HepG2 (cell line): ENCODE data around the gene WDR37. TPM values are rescaled to one million over a fixed set of nuclear protein-coding genes. Genes with fewer than 3 reads are reported as not detected.

Experiments used
- ATAC-seq: fragments of 200-7000 bp; cut with Tn5 transposase; 3 replicates; pipeline ENCODE4 v1.9.1; 2020; ENCODE audit warnings: mild to moderate bottlenecking, moderate library complexity
- BruUV-seq: library from RNA; stranded (reverse); fragments of 400-500 nt; replicated peaks from 2 replicates; lab custom pipeline; 2021; lab: Mats Ljungman, UMichigan
- CTCF ChIA-PET: fragments of 300-600 bp; formaldehyde crosslinking; extraction: SDS; loops from one replicate; lab custom pipeline; 2021; ENCODE audit warnings: low total read pairs, inconsistent platforms, low intra/inter-chr PET ratio; lab: Yijun Ruan, JAX
- POLR2A ChIA-PET: fragments of 350-600 bp; sonication (Branson Sonifier 250); formaldehyde crosslinking; loops from one replicate; lab custom pipeline; 2020; ENCODE audit warnings: antibody characterized with exemption, inconsistent platforms; lab: Yijun Ruan, JAX
- DNase-seq: peaks from one replicate; pipeline ENCODE4 v3.0.0-alpha.2; 2015; ENCODE audit warnings: low spot score
- FAIRE-seq: peaks from 3 replicates; lab custom pipeline; 2011; peaks lifted over from hg19 to GRCh38; lab: Jason Lieb, UNC
- H2AFZ ChIP-seq: one replicate; pipeline ENCODE4 v1.6.1; 2011; ENCODE audit warnings: low read length, inconsistent platforms
- H3K27ac ChIP-seq: fragments of 300-600 bp; 3 replicates; pipeline ENCODE4 v1.8.0; 2011; ENCODE audit warnings: mixed run types, mild to moderate bottlenecking, mixed read lengths, low read length, inconsistent platforms; ENCODE audit not compliant: insufficient read depth; ENCODE audit errors: extremely low read length
- H3K27me3 ChIP-seq, 2 experiments: fragments of 200-600 bp in 1 of 2; 2 replicates in 1 of 2; 3 replicates in 1 of 2; pipeline versions ENCODE4 v1.6.0 to v1.8.0; 2011; ENCODE audit warnings: low read length in 2 of 2, mild to moderate bottlenecking in 2 of 2, moderate library complexity in 2 of 2, inconsistent platforms in 1 of 2; ENCODE audit not compliant: insufficient read depth in 2 of 2, control insufficient read depth in 1 of 2
- H3K36me3 ChIP-seq, 2 experiments: fragments of 200-600 bp in 1 of 2; replicated peaks in 1 of 2; 2 replicates in 1 of 2; 3 replicates in 1 of 2; pipeline versions ENCODE4 v1.5.1 to v1.8.0; 2011; ENCODE audit warnings: low read length in 2 of 2, inconsistent platforms in 1 of 2; ENCODE audit not compliant: insufficient read depth in 2 of 2, control insufficient read depth in 1 of 2
- H3K4me1 ChIP-seq: 2 replicates; pipeline ENCODE4 v1.5.1; 2012; ENCODE audit warnings: low read length, inconsistent platforms; ENCODE audit not compliant: insufficient read depth
- H3K4me2 ChIP-seq: 2 replicates; pipeline ENCODE4 v1.6.0; 2011; ENCODE audit warnings: low read depth, low read length, inconsistent platforms
- H3K4me3 ChIP-seq, 3 experiments: fragments of 200-600 bp in 1 of 3; sonication (generic), shearing (Covaris generic) in 1 of 3; replicated peaks in 1 of 3; 2 replicates each; pipeline ENCODE4 v1.5.1; 2011 to 2016; ENCODE audit warnings: low read length in 3 of 3, inconsistent platforms in 2 of 3, low read depth in 2 of 3, mild to moderate bottlenecking in 2 of 3, control low read depth in 1 of 3, mixed read lengths in 1 of 3; ENCODE audit not compliant: insufficient read depth in 1 of 3
- H3K79me2 ChIP-seq: one replicate; pipeline ENCODE4 v1.6.1; 2011; ENCODE audit warnings: low read length, inconsistent platforms; ENCODE audit not compliant: insufficient read depth
- H3K9ac ChIP-seq: 2 replicates; pipeline ENCODE4 v1.6.0; 2011; ENCODE audit warnings: mild to moderate bottlenecking, low read depth, low read length, inconsistent platforms; ENCODE audit not compliant: insufficient read depth
- H3K9me3 ChIP-seq: 2 replicates; pipeline ENCODE4 v1.5.1; 2012; ENCODE audit warnings: mild to moderate bottlenecking, low read length
- H4K20me1 ChIP-seq: 2 replicates; pipeline ENCODE4 v1.6.0; 2011; ENCODE audit warnings: inconsistent platforms, mild to moderate bottlenecking, low read length, moderate library complexity; ENCODE audit not compliant: insufficient read depth
- AGO2 ChIP-seq: fragments of 200-400 bp; formaldehyde crosslinking; optimal IDR thresholded peaks from 2 replicates; pipeline ENCODE3; 2017; ENCODE audit warnings: mild to moderate bottlenecking, low read depth, low read length, moderate library complexity
- BORCS8-MEF2B ChIP-seq: sonication (generic); formaldehyde crosslinking; IDR thresholded peaks from 2 replicates; pipeline ENCODE4 v1.8.0; 2022; ENCODE audit warnings: mild to moderate bottlenecking, missing genetic modification reagents
- RORA ChIP-seq: sonication (generic); formaldehyde crosslinking; IDR thresholded peaks from 2 replicates; pipeline ENCODE4 v1.5.0; 2020; ENCODE audit warnings: mild to moderate bottlenecking, missing genetic modification reagents, moderate library complexity
- WGBS: methylation state at CpG from one replicate; pipeline ENCODE4 v1.1.6; 2017; ENCODE audit warnings: low lambda C conversion rate; 5-methylcytosine and 5-hydroxymethylcytosine counted together
- in situ Hi-C: cut with HindIII; loops from 2 replicates; pipeline ENCODE4 v1.10.0; 2017; ENCODE audit warnings: low pct_unique_long_range_greater_than_20kb; ENCODE audit not compliant: extremely low pct_ligation_motif_present
- intact Hi-C: fragments of 100-400 bp; cut with micrococcal nuclease; formaldehyde crosslinking; loops from one replicate; pipeline ENCODE4 v1.10.0; 2022; ENCODE audit not compliant: unreplicated experiment
- polyA plus RNA-seq, 8 experiments: library from polyadenylated mRNA; depleted of rRNA in 3 of 8; stranded (reverse) in 7 of 8; unstranded in 1 of 8; fragments of >200 nt; fragmentation: Illumina TruSeq in 4 of 8; extraction: Trizol in 4 of 8; gene quantifications; 2 replicates each; pipeline versions ENCODE4 v1.2.1 to v1.2.3, GENCODE V29; 2011 to 2016; ENCODE audit warnings: low read depth in 4 of 8, missing spikeins in 1 of 8, mixed read lengths in 1 of 8; ENCODE audit not compliant: insufficient read depth in 1 of 8
- total RNA-seq, 5 experiments: library from RNA; depleted of rRNA; stranded (reverse); fragments of >200 nt; fragmentation: Illumina TruSeq; extraction: Trizol; gene quantifications; 2 replicates each; pipeline ENCODE4 v1.2.3, GENCODE V29; 2016; ENCODE audit warnings: low read depth in 1 of 5
- TF ChIP-seq, protein P1 (sequence below): IDR thresholded peaks from 2 replicates; pipeline ENCODE4 v1.6.1; 2016; ENCODE audit warnings: low read depth
- TF ChIP-seq, protein P2 (sequence below): sonication (generic); formaldehyde crosslinking; IDR thresholded peaks from 2 replicates; pipeline ENCODE4 v1.5.0; 2020; ENCODE audit warnings: mild to moderate bottlenecking, missing genetic modification reagents

Gene WDR37
- total and polyA plus RNA-seq, 2 of the 13 experiments (the other 11 are each of a cell fraction or from before 2014, with no cell fraction given) = 5.9 to 7.5 TPM

- TF ChIP-seq, protein P1, sequence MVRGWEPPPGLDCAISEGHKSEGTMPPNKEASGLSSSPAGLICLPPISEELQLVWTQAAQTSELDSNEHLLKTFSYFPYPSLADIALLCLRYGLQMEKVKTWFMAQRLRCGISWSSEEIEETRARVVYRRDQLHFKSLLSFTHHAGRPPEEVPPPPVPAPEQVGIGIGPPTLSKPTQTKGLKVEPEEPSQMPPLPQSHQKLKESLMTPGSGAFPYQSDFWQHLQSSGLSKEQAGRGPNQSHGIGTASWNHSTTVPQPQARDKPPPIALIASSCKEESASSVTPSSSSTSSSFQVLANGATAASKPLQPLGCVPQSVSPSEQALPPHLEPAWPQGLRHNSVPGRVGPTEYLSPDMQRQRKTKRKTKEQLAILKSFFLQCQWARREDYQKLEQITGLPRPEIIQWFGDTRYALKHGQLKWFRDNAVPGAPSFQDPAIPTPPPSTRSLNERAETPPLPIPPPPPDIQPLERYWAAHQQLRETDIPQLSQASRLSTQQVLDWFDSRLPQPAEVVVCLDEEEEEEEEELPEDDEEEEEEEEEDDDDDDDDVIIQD (CRISPR knock-in tag) = no peak
- TF ChIP-seq, protein P2, sequence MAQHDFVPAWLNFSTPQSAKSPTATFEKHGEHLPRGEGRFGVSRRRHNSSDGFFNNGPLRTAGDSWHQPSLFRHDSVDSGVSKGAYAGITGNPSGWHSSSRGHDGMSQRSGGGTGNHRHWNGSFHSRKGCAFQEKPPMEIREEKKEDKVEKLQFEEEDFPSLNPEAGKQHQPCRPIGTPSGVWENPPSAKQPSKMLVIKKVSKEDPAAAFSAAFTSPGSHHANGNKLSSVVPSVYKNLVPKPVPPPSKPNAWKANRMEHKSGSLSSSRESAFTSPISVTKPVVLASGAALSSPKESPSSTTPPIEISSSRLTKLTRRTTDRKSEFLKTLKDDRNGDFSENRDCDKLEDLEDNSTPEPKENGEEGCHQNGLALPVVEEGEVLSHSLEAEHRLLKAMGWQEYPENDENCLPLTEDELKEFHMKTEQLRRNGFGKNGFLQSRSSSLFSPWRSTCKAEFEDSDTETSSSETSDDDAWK (CRISPR knock-in tag) = no peak
- TF ChIP-seq BORCS8-MEF2B = no peak
Observed at GRCh38 chr10:1130995-1131790, 75.0 kb downstream of the WDR37 start (continued).

DNA sequence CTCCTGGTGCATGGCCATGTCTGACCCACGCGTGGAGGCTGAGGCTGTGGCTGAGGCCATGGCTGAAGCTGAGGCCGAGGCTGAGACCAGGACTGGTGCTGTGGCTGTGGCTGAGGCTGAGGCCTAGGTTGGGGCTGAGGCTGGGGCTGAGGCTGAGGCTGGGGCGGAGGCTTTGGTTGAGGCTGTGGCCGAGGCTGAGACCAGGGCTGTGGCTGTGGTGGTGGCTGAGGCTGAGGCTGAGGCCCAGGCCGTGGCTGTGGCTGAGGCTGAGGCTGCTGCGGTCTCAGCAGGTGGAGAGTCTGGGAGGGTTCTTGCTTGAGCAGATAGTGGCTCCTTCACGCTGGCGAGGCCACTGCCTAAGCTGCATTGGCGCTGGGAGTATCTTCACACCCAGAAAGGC is 76.4 kb downstream of the WDR37 start:
- BruUV-seq = no TSS peak

More for the DNA sequence above, 76.4 kb downstream of the WDR37 start:
- no peaks in the 10 kb centered on the region for H3K4me1 ChIP-seq
- CTCF ChIA-PET = no interaction called here
- H3K9ac ChIP-seq = no peak overlapping the region
- no peaks in the 10 kb centered on the region for H4K20me1 ChIP-seq
- ATAC-seq = no peak; the same call in 2 of the 3 replicates
- H3K27ac ChIP-seq = no peak overlapping the region
- no peak for FAIRE-seq
- in situ Hi-C loops (no loop called here), intact Hi-C loops (no loop called here)
- WGBS = 83% methylated on average over 5 of the region's 10 CpGs
- no peak overlapping the region for H3K4me2 ChIP-seq
- peaks cover 12 to 37% of the 10 kb centered on the region in 2 experiments; a peak in 4 of 5 replicates for H3K36me3 ChIP-seq
- H3K79me2 ChIP-seq = no peaks in the 10 kb centered on the region
- no peaks in the 10 kb centered on the region for H3K9me3 ChIP-seq
- H3K27me3 ChIP-seq = no peaks in the 10 kb centered on the region
- no peak overlapping the region for H2AFZ ChIP-seq
- H3K4me3 ChIP-seq = no peak overlapping the region
- POLR2A ChIA-PET = no interaction called here
- DNase-seq = no peak
- TF ChIP-seq AGO2 (peak; percentile 49), RORA (CRISPR knock-in tag) (no peak)
